Heart left ventricle (tissue), 16 donors: Measurements from ENCODE around the gene SAP30. TPM values are rescaled to one million over a fixed set of nuclear protein-coding genes. Genes with fewer than 3 reads are reported as not detected.
A peak's percentile ranks its signal among the peaks of the same experiment; 100 is the strongest.

Source experiments
- ATAC-seq, 4 donors: fragments of 200-7000 bp; cut with Tn5 transposase; one replicate each; pipeline ENCODE4 v1.9.1; 2020 to 2022; ENCODE audit warnings: moderate library complexity in 4 of 4, mild to moderate bottlenecking in 3 of 4, moderate number of reproducible peaks in 1 of 4
- DNase-seq, 5 donors: peaks; one replicate each; pipeline ENCODE4 v3.0.0-alpha.2; 2020
- H3K27ac ChIP-seq, 12 donors: fragments of 200-600 bp; sonication (generic) in 4 of 12; one replicate each; pipeline versions ENCODE4 v1.5.0 to v1.8.0; 2016 to 2022; ENCODE audit warnings: mild to moderate bottlenecking in 2 of 12
- H3K27me3 ChIP-seq, 9 donors: fragments of 200-600 bp; sonication (generic) in 2 of 9; one replicate each; pipeline versions ENCODE4 v1.5.1 to v1.8.0; 2016 to 2022; ENCODE audit warnings: mild to moderate bottlenecking in 3 of 9
- H3K36me3 ChIP-seq, 9 donors: fragments of 200-600 bp; sonication (generic) in 2 of 9; one replicate each; pipeline versions ENCODE4 v1.5.0 to v1.8.0; 2018 to 2022; ENCODE audit warnings: mild to moderate bottlenecking in 2 of 9
- H3K4me1 ChIP-seq, 12 donors: fragments of 200-600 bp; sonication (generic) in 4 of 12; one replicate each; pipeline versions ENCODE4 v1.5.0 to v1.8.0; 2016 to 2022; ENCODE audit warnings: mild to moderate bottlenecking in 3 of 12
- H3K4me3 ChIP-seq, 12 donors: fragments of 200-600 bp; sonication (generic) in 4 of 12; one replicate each; pipeline versions ENCODE4 v1.5.0 to v1.8.0; 2017 to 2022; ENCODE audit warnings: mild to moderate bottlenecking in 9 of 12, moderate library complexity in 4 of 12
- H3K9me3 ChIP-seq, 12 donors: fragments of 200-600 bp; sonication (generic) in 4 of 12; one replicate each; pipeline versions ENCODE4 v1.5.0 to v1.8.0; 2016 to 2022; ENCODE audit warnings: mild to moderate bottlenecking in 1 of 12
- CTCF ChIP-seq, 12 donors: fragments of 200-600 bp; sonication (generic) in 4 of 12; IDR thresholded peaks; one replicate each; pipeline versions ENCODE4 v1.5.0 to v1.8.0; 2018 to 2022; ENCODE audit warnings: antibody characterized with exemption in 12 of 12, mild to moderate bottlenecking in 5 of 12
- POLR2A ChIP-seq, 2 donors: fragments of 450-650 bp; IDR thresholded peaks; one replicate each; pipeline ENCODE4 v1.6.1; 2017; ENCODE audit warnings: antibody characterized with exemption in 2 of 2, mild to moderate bottlenecking in 2 of 2, moderate library complexity in 2 of 2
- WGBS, 4 donors: extraction: QIAGEN DNeasy Blood & Tissue Kit in 2 of 4; methylation state at CpG; one replicate each; pipeline versions ENCODE4 v1.1.5 to v1.1.7; 2013 to 2018; 5-methylcytosine and 5-hydroxymethylcytosine counted together
- intact Hi-C, 10 donors: fragments of 100-400 bp; cut with DNase I; formaldehyde crosslinking; loops; one replicate each; pipeline versions ENCODE4 v1.11.1 to v1.14.2; 2022
- long read RNA-seq, 3 donors: library from polyadenylated mRNA; unstranded; transcript quantifications; one replicate each; pipeline ENCODE4 v2.0.0, GENCODE V29; 2020 to 2021
- polyA plus RNA-seq, 2 donors: library from polyadenylated mRNA; stranded (reverse); fragments of 200-250 nt; gene quantifications; one replicate each; pipeline ENCODE4 v1.2.3, GENCODE V29; 2013
- total RNA-seq, 9 donors: library from RNA; depleted of rRNA in 2 of 9; stranded (reverse); fragments of >200 nt in 2 of 9; fragmentation: NEBNext Ultra II Directional in 3 of 9; extraction: Animal tissue kit (Norgen Biotek cat#: 25700) in 3 of 9; gene quantifications; one replicate each; pipeline versions ENCODE4 v1.1.0 to v1.2.4, GENCODE V29; 2016 to 2023
- donor health status: ischemic (EF 13 %, LVEDD 7.1; RV severe dilation, severe dysfunction).
- donor health status: healthy with polysubstance abuse.
- donor health status: DM: no; HTN: yes; CAD: no.
- donor health status: DM: no; HTN: no; CAD: no.
- donor health status: ischemic (EF 25% LVEDD 6.9; RV normal size, moderate dysfunction).
- donor health status: ischemic (EF 25% LVEDD 5.7; RV mildly dilated, moderate dysfunction).
- donor health status: healthy.
- donor health status: DM: yes; HTN: yes; CAD: no.
- donor health status: ischemic (EF 35%, LVEDD 5.7; RV mildly dilated, moderate dysfunction).
- donor health status: nonischemic (EF 11% LVEDD 7.7; RV severe dilation, severe dysfunction).
- donor health status: DM: yes; HTN: yes; CAD: no.
- donor health status: PGD.
- donor health status: ischemic (EF 29% LVEDD 5.4; RV normal size, mild dysfunction).
- donor health status: nonischemic (EF 23%, LVEDD 6.1; RV moderate dilation, normal function).

The SAP30 gene
- total RNA-seq (10 to 100 TPM; 10.8 to 29.1 (median 16.0) TPM), polyA plus RNA-seq (10 to 100 TPM in 1 of 2 donors, 1 to 10 TPM in 1; 9.8 to 15.1 TPM)
- long read RNA-seq, donor 1, transcript SAP30-201 (4 exons, 1,108 nt) = major isoform, 15 of 20 reads
- long read RNA-seq, donor 1, partial matches to known transcripts = 5 of 20 reads
- long read RNA-seq, donor 1, other reads (novel, unspliced or antisense) = 0 of 20 reads
- long read RNA-seq, donor 2, partial matches to known transcripts = 1 of 1 reads
- long read RNA-seq, donor 2, other reads (novel, unspliced or antisense) = 0 of 1 reads
- long read RNA-seq, donor 3, transcript SAP30-201 (4 exons, 1,108 nt) = major isoform, 17 of 24 reads
- long read RNA-seq, donor 3, partial matches to known transcripts = 7 of 24 reads
- long read RNA-seq, donor 3, other reads (novel, unspliced or antisense) = 0 of 24 reads

GRCh38 chr4:173370477-173371291 lies at the start of gene SAP30:
TSS of gene SAP30 (plus strand) at chr4:173370954. CDS start at chr4:173371183, 229 bp downstream.
- Histone ChIP-seq H3K27ac (peak within 1 kb of the TSS; percentile 91 to 99 (median 96)), H3K4me1 (peaks cover 0 to 65% (median 26%) of the 10 kb centered on the region in 12 donors), H3K4me3 (peak within 1 kb of the TSS; percentile 66 to 92 (median 85)), H3K27me3 (no peaks in the 10 kb centered on the region), H3K36me3 (peaks cover 0 to 10% (median 0%) of the 10 kb centered on the region in 9 donors), H3K9me3 (no peaks in the 10 kb centered on the region)
- TF ChIP-seq POLR2A (IDR thresholded peaks at IDR 0.05) (peak; percentile 86 to 98), CTCF (IDR thresholded peaks at IDR 0.05) (no peak)
- intact Hi-C loops = loop anchor here in 8 of 10 donors (1.0 to 5.0 kb wide), 5 partner anchors 36 to 47 kb away; partner anchors contain the start of gene HMGB2 (in 8 of the 8)
- peak; percentile 99 for DNase-seq
- peak; percentile 96 to 97 (median 96) for ATAC-seq
- 0 to 1% (median 1%) methylated on average over 39 to 72 of the region's 72 CpGs for WGBS, 4 donors

- Histone ChIP-seq H3K36me3 (peaks cover 0 to 74% (median 56%) of the 10 kb centered on the region in 9 donors), H3K27ac (no peak overlapping the region), H3K9me3 (no peaks in the 10 kb centered on the region), H3K27me3 (no peaks in the 10 kb centered on the region), H3K4me1 (peaks cover 0 to 10% (median 0%) of the 10 kb centered on the region in 12 donors), H3K4me3 (no peak overlapping the region)
- no peak for DNase-seq
- WGBS, 4 donors = 93 to 98% (median 97%) methylated on average over 5 of the region's 5 CpGs
- TF ChIP-seq POLR2A (IDR thresholded peaks at IDR 0.05) = no peak
- intact Hi-C loops = loop anchor here in 1 of 10 donors (10.0 kb wide), 1 partner anchor 170 kb away; no protein-coding TSS in a partner anchor
- ATAC-seq = no peak
These were observed 45.6 kb upstream of the SAP30 start for GRCh38 chr4:173325007-173325736.

DNA sequence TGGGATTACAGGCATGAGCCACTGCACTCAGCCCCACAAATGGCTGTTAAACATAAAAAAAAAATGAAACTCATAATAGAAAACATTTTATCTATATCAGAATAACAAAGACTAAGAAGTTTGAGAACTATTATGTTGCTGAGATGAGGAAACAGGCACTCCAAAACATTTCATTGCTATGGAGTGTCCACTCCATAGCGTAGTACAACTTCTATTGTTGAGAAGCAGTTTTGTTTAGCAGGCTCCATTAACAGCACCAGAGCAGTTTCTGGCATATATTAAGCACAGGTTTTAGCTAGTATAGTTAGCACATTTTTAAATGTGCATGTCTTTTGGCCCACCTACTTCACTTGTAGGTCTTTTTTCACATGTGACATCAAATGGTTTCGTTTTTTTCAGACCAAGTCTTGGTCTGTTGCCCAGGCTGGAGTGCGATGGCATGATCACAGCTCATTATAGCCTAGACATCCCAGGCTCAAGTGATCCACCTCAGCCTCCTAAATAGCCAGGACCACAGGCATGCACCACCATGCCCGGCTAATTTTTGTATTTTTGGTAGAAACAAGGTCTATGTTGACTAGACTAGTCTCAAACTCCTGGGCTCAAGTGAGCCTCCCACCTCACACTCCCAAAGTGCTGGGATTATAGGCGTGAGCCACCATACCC lies 42.4 kb upstream of the SAP30 start:
- H3K4me1 ChIP-seq = peaks cover 0 to 42% (median 17%) of the 10 kb centered on the region in 12 donors
- peak in 3 of 4 donors; percentile 12 to 44 (median 28) for ATAC-seq

More for the DNA sequence above, 42.4 kb upstream of the SAP30 start:
- intact Hi-C loops = loop anchor here in 1 of 10 donors (10.0 kb wide), 1 partner anchor 166 kb away; no protein-coding TSS in a partner anchor
- TF ChIP-seq CTCF (IDR thresholded peaks at IDR 0.05) (no peak), POLR2A (IDR thresholded peaks at IDR 0.05) (no peak)
- H3K36me3 ChIP-seq = peaks cover 0 to 78% (median 59%) of the 10 kb centered on the region in 9 donors
- no peak overlapping the region for H3K4me3 ChIP-seq
- no peak overlapping the region for H3K27ac ChIP-seq
- DNase-seq = no peak
- WGBS, 4 donors = 74 to 81% (median 77%) methylated on average over 5 of the region's 5 CpGs
- no peaks in the 10 kb centered on the region for H3K27me3 ChIP-seq
- no peaks in the 10 kb centered on the region for H3K9me3 ChIP-seq
